ENCODE results near the gene COX6A1.

The COX6A1 gene

DNA sequence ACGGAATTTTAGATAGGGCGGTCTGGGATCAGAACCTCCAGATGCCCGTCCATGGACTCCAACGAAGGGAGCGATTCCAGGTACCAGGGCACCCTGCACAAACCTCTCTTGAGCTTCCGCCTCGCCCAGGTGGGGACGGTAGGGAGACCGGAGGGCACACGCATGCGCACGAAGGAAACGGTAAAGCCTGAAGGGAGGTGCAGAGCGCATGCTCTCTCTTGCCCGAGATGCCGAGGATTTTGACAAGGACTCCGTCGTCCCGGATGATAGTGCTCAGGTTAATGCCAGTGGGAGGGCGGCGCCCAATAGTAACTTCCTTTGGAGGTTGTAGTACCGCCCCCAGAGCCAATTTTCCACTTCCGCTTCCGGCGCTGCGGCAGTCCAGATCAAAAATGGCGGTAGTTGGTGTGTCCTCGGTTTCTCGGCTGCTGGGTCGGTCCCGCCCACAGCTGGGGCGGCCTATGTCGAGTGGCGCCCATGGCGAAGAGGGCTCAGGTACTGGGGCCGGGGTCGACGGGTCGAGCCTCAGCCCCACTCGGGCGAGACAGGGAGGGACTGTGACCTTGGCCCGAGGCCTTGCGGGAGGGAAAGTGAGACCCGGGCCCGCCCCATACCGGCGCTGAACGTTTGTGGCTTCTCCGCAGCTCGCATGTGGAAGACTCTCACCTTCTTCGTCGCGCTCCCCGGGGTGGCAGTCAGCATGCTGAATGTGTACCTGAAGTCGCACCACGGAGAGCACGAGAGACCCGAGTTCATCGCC, at the start of gene COX6A1:
Gene COX6A1 (plus strand): TSS at position 379 of the 760 bp plus-strand sequence. CDS start 14 bp downstream, at position 393.
- DNase-seq (ENCODE audit: low spot score): peak; percentile 99

DNA sequence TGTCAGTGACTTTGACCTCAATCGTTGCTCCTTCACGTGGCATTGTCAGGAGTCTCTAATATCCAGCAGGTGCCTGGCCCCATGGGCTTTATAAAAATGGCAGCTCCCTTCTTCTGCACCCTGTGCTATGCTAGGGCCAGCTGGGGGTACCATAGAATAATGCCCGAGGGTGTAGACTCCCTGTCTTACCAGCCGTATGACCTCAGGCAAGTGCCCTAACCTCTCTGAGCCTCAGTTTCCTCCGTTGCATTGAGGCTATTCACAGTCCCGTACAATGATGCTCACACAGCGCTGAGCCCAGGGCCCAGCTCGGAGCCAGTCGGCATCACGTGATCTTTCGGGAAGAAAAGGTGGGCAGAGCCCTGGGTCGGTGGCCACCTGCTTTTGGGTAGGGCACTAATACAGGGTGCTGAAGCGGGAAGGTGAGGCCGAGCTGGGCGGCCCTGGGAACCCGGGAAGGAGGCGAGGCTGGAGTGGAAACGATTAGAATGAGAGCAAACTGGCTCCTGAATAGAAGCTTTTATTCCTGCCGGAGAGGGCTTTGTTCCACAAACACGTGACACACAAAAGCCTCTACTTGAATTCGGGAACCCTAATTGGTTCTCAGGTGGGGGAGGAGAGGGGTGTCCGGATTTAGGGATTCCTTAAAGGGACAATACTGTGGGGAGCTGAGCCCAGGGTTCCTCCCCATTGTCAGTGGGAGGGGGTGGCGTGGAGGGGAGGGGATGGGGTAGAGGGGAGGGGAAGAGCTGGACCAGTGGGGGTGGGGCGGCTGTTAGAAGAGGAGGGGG, 49.0 kb upstream of the COX6A1 start:
- no peak for DNase-seq (ENCODE audit: low spot score)

DNA sequence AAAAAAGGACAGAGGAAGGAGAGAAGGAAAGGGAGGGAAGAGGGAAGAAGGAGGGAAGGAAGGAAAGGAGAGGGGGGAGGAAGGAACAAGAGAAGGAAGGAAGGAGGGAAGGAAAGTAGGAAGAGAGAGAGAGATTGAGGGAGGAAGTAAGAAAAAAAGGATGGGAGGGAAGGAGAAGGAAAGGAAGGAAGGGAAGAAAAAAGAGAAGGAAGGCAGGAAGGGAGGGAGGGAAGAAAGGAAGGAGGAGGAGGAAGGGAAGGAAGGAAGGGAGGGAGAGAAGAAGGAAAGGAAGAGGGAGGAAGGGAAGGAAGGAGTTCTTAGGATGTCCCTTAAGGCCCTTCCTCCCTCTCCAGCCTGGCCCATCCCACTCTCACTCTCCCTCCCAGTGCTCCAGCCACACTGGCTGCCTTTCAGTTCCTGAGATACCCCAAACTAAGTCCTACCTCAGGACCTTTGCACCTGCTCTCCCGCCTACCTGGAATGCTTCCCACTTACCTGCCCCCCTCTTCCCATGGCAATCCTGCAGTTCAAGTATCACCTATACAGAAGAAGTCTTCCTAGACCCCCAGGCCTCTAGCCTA, 47.3 kb upstream of the COX6A1 start:
- DNase-seq (ENCODE audit: low spot score): no peak

DNA sequence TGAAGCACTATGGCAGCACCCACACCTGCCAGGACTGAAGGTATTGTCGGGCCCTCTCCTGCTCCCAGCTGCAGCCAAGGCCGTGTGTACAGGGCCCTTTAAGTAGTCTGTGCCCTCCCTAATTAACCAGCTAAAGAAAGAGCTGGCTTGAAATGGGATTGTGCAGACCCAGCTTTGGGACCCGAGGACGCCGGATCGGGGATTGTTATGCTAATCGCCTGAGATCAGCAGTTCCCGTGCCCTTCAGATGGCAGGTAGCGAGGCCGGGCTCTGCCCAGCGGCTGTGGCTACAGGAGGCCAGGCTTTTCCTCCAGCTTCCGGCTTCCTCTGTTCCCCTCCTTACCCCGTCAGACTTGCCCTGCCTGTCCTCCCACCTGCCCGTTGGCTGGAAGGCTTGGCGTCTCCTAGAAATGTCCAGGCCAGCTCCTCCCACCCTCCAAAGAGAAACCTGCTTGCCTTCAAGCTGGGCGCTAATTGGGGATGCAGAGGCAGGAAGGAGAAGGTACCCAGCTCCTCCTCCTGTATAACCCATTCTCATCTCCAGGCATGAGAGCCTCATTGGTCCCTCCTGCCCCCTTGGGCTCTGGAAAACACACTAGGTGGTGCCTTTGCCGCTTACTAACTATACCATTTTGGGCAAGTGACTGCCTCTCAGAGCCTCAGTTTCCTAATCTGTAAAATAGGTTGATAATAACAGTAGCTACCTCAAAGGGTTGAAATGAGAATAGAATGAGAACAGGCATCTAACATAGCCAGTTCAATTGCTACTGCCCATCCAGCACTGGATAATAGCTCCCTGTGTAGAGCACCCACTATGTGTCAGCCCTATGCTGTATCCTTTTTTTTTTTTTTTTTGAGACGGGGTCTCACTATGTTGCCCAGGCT, 43.2 kb upstream of the COX6A1 start:
- peak; percentile 69 for DNase-seq (ENCODE audit: low spot score)

DNA sequence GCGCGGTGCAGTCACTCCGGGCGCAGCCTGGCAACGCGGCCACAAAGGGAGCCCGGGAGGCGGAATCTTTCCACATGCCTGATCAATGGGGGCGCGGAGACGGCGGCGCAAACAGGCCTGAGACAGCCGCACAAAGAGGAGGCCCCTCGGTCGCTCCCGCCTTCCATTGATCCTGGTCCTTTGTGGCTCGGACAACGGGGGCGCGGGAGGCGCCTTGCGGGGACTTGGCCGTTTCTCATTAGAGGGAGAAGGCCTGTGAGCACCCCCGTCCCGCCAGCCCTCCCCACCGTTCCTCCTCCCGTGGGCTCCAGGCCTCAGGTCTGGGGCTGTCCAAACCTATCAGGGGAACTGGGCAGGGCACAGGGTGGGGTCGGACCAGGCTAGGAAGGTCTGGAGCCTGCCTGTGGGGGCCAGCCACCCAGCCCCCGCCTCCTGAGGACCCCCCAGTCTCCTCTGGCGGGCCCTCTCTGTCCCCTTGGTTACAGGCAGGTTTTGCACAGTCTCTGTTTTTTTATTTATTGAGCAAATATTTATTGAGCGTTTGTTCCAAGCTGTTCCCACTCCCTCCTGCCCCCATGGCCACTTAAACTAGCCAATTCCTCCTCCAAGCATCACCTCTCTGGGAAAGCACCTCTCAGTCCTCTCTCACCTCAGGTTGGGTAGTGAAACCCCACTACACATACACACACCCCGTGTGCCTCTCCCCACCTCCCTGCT, 39.9 kb upstream of the COX6A1 start:
- DNase-seq (ENCODE audit: low spot score): no peak

DNA sequence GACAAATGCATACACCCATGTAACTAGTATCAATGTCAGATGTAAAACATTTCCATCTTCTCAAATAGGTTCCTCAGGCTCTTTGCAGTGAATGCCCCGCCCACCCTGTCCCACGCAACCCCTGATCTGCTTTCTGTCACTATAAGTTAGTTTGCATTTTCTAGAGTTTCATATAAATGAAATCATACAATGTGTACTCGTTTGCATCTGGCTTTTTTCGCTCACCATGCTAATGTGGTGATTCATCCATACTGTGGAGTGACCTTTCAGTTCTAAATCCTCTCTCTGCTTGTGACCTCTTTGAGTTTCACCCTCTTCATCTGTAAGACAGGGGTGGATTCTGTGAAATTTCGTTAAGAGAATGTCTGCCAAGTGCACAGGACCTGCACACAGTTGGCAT, 38.4 kb upstream of the COX6A1 start:
- DNase-seq (ENCODE audit: low spot score): peak; percentile 4

DNA sequence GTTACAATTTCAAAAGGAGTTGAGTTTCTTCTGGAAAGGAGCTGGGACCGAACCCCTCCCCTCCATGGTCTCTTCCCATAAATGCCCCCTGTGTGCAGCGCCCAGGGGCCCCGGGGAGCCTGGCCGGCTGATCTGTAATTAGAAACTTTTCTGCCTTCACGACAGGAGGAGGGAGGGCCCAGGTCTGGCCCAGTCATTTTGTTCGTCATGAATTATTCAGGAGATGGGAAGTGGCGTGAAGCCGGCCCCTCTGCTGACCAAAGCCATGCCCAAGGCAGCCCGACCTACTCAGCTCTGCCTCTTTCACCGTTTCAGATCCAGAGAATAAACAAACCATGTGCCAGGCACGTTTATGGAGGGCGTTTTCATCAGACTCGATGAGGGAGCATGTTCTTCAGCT, 35.7 kb upstream of the COX6A1 start:
- DNase-seq (ENCODE audit: low spot score): peak; percentile 41

DNA sequence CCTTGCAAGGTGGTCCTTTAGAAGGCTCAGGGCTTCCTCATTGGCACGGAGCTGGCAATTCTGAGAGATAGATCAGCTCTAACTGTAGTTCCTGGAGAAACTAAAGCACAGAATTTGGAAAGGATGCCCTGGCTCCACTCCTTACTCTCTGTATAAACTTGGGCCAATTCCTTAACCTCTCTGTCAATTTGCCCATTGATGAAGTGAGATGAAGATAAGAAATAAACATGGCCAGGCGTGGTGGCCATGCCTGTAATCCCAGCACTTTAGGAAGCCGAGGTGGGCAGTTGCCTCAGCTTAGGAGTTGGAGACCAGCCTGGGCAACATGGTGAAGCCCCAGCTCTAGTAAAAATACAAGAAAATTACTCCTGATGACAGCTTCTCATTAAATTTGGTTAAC, 34.0 kb upstream of the COX6A1 start:
- DNase-seq (ENCODE audit: low spot score): no peak

DNA sequence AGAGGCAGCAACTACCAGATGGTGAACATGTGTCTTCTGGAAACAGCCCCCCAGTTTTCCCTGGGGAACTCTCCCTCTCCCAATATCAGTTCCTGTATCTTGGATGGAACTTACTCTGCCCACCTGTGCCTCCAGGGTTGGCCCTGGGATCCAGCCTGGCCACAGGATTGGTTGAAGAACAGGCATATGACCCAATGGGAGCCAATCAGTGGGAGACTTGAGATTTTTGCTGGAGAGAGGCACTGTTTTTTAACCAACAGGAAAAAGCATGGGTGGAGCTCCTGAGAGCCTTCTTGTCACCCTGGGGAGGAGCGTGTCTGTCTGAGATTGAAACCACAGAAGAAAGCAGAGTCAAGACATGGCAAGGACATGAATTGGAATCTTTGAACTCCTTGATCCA, 33.6 kb upstream of the COX6A1 start:
- DNase-seq (ENCODE audit: low spot score): no peak

DNA sequence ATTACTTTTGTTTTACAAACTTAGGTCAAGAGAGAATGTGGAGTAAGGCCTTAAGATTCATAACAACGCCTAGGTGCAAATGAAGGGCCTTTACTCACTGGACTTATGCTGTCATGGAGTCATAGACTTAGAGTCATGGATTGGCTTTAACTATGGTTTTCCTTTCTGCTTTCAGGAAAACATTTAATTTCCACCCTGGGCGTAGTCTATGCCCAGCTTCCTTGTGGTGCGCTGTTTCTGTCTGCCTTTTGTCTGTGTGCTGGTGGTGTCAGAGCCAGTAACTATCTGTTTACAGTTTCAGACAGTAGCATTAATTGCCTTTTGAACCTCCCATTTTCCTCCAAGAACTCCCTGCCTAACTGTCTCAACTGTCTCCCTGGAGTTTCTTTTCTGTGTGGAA, 31.8 kb upstream of the COX6A1 start:
- DNase-seq (ENCODE audit: low spot score): no peak

DNA sequence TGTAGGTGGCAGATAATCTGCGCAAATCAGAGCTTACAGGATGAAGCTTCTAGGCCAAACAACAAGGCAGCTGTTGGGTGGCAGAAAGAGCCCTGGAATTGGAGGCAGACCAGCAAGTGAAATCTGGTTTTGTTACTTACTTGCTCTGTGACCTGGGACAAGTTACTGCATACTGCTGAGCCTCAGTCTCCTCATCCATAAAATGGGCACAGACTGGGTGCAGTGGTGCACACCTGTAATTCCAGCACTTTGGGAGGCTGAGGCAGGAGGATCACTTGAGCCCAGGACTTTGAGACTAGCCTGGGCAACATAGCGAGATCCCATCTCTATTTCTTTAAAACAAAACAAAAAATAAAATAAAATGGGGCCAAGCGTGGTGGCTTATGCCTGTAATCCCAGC, 31.4 kb upstream of the COX6A1 start:
- DNase-seq (ENCODE audit: low spot score): no peak

DNA sequence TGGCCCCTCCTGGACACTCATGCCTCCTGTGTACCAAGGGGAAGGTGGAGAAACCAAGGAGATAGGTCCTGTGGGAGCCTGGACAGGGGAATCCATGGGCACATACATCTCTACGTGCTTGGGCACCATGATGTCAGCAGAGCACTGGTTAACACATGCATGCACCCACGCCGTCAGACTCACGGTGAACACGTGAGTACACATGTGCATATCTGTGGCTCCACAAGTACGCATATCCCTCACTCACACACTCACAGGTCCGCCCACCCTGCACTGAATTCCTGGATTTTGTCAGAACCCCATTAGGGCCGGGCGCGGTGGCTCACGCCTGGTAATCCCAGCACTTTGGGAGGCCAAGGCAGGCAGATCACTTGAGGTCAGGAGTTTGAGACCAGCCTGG, 29.1 kb upstream of the COX6A1 start:
- DNase-seq (ENCODE audit: low spot score): no peak

DNA sequence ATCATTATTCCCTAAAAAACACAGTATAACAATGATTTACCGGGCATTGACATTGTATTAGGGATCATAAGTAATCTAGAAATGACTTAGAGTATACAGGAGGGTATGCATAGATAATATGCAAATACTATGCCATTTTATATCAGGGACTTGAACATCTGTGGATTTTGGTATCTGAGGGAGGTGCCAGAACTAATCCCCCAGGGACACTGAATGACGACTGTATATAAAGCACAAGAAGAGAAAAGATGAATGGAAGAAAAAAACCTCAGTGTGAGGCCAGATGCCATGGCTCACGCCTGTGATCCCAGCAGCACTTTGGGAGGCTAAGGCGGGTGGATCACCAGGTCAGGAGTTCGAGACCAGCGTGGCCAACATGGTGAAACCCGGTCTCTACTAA, 25.5 kb upstream of the COX6A1 start:
- DNase-seq (ENCODE audit: low spot score): no peak

DNA sequence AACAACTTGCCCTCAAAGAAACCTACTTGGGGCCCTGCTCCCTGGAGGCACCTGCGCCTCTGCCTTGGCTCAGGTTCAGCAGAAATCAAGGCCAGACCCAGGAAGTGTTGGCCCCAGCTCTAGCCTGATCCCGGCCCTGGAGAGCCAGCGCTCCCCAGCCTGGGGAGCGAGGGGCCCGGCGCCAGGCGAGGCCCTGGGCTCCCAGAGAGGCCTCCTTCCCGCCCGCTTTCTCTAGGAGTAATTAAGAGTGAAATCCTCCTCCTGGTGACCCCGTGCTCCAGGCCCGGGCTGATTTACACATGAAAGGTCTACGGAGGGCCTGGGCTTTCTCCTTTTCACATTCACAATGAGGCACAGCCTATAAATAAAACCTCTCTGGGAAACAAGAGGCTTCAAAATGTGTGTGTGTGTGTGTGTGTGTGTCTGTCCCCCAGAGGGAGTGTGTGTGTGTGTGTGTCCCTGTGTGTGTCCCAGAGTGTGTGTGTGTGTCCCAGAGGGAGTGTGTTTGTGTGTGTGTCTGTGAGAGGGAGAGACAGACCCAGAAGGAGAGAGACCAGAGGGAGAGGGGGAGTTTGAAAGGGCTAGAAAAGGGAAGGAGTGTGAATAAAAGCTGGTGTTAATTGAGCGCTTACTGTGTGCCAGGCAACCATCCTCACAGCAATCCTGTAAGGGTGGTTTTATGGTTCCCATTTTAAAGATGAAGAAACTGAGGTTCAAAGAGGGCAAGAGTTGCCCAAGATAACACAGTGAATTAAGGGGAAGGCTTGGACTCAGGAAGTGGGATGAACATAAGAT, 23.8 kb upstream of the COX6A1 start:
- no peak for DNase-seq (ENCODE audit: low spot score)

DNA sequence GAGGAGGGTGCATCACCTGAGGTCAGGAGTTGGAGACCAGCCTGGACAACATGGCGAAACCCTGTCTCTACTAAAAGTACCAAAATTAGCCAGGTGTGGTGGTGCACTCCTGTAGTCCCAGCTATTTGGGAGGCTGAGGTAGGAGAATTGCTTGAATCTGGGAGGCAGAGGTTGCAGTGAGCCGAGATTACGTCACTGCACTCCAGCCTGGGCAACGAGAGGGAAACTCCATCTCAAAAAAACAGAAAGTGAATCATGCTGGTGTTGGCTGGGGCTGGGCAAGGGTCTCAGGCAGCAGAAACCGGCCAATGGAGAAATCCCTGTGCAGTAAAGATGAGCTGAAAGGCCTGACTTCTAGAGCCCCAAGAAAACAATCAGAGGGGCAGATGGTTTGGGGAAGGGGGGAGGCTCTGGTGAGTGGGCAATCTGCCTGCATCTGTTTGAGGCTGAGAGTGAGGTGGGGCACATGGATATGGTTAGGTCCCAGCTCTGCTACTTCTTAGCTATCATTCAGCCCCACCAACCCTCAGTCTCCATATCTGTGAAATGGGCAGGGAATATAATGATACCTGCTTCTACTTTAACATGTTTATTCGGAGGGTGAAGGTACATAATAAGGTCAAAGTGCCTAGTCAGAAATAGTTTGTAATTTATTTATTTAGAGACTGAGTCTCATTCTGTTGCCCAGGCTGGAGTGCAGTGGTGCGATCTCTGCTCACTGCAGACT, 21.3 kb upstream of the COX6A1 start:
- no peak for DNase-seq (ENCODE audit: low spot score)

DNA sequence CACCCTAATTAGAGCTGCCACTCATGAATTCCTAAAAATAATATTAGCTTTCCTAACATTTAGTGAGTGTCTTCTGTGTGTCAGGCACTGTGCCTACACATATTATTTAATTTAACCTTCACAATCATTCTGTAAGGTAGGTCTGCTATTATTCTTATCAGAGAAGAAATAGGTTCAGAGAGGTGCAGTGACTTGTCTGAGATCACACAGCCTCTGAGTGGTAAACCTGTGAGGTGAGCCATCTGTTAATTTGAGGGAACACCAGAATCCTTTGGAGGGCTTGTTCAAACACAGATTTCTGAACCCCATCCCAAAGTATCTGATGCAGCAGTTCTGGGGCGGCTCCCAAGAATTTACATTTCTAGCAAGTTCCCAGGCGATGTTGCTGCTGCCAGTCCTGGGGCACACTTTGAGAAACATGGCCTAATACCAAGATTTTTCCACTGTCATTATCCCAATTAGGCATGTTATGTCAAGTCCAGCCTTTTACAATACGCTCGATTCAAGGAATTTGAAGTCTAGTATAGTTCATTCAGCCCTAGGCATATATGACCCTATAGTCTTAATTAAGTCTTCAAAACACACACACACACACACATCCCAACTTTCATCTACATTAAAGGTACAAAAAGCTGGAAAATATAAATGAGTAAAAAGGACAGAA, 19.9 kb upstream of the COX6A1 start:
- DNase-seq (ENCODE audit: low spot score): no peak

DNA sequence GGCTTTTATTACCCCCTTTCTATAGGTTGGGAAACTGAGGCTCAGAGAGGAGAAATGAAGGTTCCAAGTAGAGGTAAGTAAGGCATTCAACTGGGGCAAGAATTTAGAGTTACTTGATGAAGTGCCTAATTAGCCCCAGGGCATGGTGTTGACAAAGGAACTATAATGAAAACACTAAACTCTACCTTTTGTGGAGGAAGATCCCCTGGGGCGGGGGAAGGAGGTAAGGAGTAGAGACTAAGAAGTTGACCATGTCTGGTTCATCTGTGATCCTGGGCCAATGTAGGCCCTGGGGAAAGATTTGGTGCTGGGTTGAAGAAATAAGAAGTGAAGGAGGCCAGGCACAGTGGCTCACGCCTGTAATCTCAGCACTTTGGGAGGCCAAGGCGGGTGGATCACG, 16.2 kb upstream of the COX6A1 start:
- DNase-seq (ENCODE audit: low spot score): no peak

DNA sequence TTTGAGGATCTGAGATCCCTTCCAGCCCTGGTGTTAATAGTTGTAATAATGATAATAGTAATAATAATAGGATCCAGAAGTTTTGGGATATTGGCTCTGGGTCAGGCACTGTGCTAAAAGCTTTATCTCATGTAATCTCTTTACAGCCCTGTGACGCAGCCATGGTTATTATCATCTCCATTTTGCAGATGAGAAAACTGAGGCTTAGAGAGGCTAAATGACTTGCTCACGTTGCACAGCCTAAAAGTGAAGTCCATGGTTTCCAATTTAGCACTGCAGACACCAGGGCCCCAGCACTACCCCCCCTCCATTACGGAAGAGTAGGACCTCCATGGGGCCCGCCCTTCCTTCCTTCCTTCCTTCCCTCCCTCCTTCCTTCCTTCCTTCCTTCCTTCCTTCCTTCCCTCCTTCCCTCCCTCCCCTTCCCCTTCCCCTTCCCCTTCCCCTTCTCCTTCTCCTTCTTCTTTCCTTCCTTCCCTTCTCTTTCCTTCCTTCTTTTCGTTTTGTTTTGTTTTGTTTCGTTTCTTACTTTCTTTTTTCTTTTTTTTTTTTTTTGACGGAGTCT, 14.9 kb upstream of the COX6A1 start:
- DNase-seq (ENCODE audit: low spot score): no peak

DNA sequence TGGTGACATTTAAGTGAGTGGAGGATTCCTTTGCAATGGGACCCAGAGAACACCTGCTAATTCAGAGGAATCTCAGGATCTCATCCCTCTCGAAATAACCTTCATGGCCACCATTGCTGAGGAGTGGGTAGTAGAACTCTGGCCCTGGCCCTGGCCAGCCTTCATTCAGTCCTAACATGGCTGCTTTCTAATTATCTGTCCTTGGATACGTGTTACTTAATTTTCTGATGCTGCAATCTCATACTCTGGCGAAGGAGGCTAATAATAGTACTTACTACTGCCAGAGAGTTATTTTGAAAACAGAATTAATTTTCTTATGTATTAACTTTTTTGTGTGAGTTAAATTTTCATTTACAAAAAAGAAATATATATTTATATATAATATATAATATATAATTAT, 12.1 kb upstream of the COX6A1 start:
- no peak for DNase-seq (ENCODE audit: low spot score)
